NCI-H345 (cell line): ENCODE measurements around the gene SLC6A14.
A peak's percentile ranks its signal among the peaks of the same experiment; 100 is the strongest.

Experiments used
- DNase-seq: peaks from one replicate; lab custom pipeline; 2025; lab: John Stamatoyannopoulos, UW

Gene SLC6A14

GRCh38 chrX:116436358-116436816, at the start of gene SLC6A14:
SLC6A14 (plus strand) TSS chrX:116436606; CDS start chrX:116436710, 104 bp downstream.
- DNase-seq, result no peak

- no peak for DNase-seq
Measured at GRCh38 chrX:116395752-116396151, 40.7 kb upstream of the SLC6A14 start.

GRCh38 chrX:116399681-116400080, 36.7 kb upstream of the SLC6A14 start:
- DNase-seq, result no peak

- no peak for DNase-seq
Measured at GRCh38 chrX:116409219-116409618, 27.2 kb upstream of the SLC6A14 start.

GRCh38 chrX:116413273-116413672, 23.1 kb upstream of the SLC6A14 start:
- no peak for DNase-seq

- peak; percentile 29 for DNase-seq
Measured at GRCh38 chrX:116417214-116417613, 19.2 kb upstream of the SLC6A14 start.

GRCh38 chrX:116417968-116418367, 18.4 kb upstream of the SLC6A14 start:
- no peak for DNase-seq

- DNase-seq, result no peak
Measured at GRCh38 chrX:116427978-116428377, 8.4 kb upstream of the SLC6A14 start.

GRCh38 chrX:116435597-116435996, 809 bp upstream of the SLC6A14 start:
- no peak for DNase-seq

GRCh38 chrX:116449156-116449555, 12.8 kb downstream of the SLC6A14 start:
- no peak for DNase-seq

- no peak for DNase-seq
Measured at GRCh38 chrX:116462822-116463221, 26.4 kb downstream of the SLC6A14 start, which contains the start of gene CT83. CT83 (minus strand) TSS chrX:116462976; CDS start chrX:116462856, 120 bp downstream.

GRCh38 chrX:116480059-116480458, 43.7 kb downstream of the SLC6A14 start:
- no peak for DNase-seq

- DNase-seq, result peak; percentile 1
Measured at GRCh38 chrX:116490104-116490503, 53.7 kb downstream of the SLC6A14 start.

- no peak for DNase-seq
Measured at GRCh38 chrX:116493271-116493670, 56.9 kb downstream of the SLC6A14 start.

GRCh38 chrX:116499780-116500179, 63.4 kb downstream of the SLC6A14 start:
- DNase-seq, result no peak
